T-helper 1 cell (primary cell): ENCODE results near the gene HLF.

Source experiments
- DNase-seq, 5 donors: peaks; one replicate each; pipeline ENCODE4 v3.0.0-alpha.2; 2012 to 2020

The HLF gene

DNA sequence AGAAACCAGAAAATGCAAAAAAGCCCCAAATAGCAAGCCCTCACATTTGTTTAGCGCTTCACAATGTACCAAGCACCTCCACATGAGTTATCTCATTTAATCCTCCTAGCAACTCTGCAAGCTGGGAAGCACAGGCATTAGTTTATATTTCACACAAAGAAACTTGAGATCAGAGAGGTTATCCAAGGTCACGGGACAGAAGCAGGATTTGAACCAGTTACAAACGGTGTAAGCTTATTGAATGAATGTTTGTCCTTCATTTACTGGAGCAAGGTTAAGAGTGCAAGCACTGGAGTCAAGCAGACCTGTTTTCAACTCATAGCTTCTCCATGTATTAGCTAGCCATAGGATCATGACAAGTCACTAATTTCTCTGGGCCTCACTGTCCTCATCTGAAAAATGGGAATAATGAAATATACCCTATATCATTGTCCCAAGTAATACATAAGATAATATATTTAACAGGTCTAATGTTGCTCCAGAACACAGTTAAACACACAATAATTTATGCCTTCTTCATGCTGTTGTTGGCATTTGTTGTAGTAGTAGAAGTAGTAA is 6.1 kb upstream of the HLF start:
- DNase-seq, result no peak

GRCh38 chr17:55259684-55260111 is 5.1 kb upstream of the HLF start:
- DNase-seq, result no peak

GRCh38 chr17:55261311-55261710 is 3.4 kb upstream of the HLF start:
- DNase-seq, result no peak

DNA sequence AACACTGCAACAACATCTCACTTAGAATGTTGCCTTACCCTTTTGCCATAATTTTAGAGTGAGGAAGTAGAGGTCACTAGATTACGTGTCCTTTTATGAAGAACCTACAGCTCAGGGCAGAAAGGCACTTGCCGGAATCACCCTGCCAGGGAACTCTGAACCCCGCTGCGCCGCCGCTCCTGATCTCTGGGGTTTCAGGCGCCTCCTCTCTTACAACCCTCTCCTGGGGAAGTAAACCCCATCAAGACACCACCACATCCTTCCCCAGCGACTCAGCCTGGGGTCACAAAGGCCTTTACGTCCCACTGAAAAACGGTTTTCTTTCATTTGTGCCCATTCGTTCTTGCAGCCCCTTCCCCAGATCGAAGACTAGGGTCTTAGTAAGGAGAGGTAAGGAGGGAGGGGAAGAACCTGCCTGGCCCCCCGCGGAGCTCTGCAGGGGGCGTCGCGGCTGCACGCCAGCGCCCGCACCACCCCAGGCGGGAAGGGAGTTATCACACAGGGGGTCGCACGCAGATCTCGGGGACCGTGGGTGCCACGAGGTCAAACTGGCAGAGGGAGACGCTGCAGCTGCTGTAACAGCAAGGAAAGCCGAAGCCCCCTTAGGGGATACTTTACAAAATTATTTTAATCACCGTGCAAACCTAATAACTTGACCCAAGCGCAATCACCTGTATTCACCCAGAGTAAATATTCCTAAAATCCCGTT is 1.0 kb upstream of the HLF start:
- DNase-seq, result no peak

- no peak for DNase-seq
Observed at GRCh38 chr17:55264278-55264644, 499 bp upstream of the HLF start.

GRCh38 chr17:55265311-55266021 is 706 bp downstream of the HLF start:
- no peak for DNase-seq

GRCh38 chr17:55266051-55266957 is 1.5 kb downstream of the HLF start:
- no peak for DNase-seq

DNA sequence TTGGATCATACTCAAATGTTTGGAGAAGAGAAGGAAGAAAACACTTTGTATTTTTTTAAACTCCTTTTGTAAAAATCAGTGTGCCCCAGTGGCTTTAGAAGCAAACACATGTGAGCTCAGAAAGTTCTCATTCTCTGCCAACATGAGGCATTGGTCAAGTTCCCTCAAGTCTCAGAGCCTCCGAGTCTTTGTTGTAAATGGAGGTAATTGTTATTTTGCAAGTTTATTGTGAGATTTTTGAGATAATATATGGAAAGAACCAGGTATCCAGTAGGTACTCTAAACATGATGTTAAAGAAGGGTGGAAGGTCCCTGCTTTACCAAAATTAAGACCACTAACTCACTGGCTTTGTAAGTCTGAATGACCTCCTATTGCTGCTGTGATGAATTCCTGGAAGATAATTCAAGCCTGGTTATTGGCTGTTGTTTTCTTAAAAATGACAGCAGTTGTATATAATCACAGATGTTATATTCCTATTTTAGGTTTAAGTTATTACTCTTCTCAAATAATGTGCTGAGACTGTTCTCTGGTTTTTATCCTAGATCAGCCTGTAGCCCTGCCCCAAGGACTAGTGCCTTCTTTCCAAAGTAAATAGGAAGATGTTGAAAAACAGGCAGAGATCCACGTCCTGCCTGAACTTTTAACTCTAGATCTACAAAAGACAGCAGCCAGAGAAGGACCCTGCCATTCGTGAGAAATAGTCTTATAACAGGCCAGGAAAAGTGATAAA is 2.4 kb downstream of the HLF start:
- DNase-seq, result no peak

DNA sequence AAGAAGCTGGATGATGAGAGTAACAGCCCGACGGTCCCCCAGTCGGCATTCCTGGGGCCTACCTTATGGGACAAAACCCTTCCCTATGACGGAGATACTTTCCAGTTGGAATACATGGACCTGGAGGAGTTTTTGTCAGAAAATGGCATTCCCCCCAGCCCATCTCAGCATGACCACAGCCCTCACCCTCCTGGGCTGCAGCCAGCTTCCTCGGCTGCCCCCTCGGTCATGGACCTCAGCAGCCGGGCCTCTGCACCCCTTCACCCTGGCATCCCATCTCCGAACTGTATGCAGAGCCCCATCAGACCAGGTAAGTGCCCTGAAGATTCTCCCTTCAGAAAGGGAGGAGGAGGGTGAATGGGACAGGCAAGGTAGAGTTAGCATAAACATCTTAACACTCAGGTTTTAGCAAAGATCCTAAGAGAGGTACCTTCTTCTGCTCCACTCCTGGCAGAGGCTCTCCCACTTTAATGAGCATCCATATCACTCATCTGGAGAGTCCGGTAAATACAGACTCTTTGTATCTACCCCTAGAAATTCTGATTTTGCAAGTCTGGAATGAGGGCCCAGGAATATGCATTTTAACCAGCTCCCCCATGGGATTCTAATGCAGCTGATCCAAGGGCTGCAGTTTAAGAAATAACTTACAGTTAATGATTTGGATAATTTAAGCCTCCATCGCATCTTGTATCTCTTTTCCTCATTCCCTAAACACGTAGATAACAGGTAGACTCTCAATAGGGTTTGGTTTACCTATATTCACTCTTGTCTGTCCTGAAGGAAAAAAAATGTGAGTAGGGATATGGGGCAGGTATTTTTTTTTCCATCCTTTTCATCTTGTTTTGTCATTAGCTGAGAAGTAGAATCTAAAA is 3.3 kb downstream of the HLF start:
- DNase-seq, result no peak

GRCh38 chr17:55268649-55269480 is 4.1 kb downstream of the HLF start:
- DNase-seq, result no peak

GRCh38 chr17:55269894-55270293 is 5.1 kb downstream of the HLF start:
- no peak for DNase-seq

DNA sequence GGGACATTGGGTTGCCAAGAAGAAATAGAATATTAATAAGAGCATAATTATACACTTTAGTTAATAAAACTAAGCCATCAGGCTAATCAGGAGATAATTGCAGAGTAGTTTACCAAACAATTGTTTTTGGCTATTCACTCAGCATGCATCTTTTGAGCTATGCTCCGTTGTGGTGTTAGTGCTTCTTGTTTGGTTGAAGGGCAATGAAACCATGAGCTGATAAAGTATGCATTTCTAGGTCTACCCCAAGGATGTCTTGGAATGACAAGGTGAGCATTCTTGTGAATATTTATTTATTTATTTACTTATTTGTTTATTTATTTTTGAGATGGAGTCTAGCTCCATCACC is 6.4 kb downstream of the HLF start:
- DNase-seq, result no peak

DNA sequence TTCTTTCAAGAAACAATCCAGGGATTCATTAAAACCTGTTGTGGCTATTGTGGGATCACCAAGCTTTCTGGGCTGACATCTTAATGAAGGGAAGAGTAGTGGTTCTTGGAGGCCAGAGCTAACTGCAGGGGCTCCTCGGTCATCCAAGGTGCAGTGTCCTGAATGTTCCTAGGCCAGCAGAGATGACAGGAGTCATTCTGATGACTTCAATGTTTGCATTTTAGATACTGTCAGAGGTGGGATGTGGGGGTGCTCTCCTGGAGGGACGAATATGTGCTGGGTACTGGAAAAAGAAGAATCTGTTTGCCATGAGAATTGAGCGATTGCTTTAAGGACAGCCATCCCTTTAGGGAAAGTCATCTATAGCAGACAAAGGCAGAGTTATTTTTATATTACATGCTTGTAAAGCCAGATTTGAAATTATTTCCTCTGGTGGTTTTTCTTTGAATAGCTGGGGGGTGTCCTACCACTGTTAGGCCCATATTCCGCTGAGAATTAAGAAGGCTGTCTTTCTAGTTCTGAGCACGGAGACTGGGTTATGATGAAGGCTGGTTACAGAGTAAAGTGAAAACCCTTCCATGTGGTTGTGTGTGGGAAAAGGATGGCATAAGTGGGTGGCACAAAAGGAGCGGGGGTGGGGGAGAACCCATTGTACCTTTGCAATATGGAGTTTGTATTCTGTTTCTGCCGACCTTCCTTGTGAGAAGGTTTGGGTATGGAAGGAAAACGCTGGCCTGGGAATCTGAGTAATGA is 7.4 kb downstream of the HLF start:
- no peak for DNase-seq

DNA sequence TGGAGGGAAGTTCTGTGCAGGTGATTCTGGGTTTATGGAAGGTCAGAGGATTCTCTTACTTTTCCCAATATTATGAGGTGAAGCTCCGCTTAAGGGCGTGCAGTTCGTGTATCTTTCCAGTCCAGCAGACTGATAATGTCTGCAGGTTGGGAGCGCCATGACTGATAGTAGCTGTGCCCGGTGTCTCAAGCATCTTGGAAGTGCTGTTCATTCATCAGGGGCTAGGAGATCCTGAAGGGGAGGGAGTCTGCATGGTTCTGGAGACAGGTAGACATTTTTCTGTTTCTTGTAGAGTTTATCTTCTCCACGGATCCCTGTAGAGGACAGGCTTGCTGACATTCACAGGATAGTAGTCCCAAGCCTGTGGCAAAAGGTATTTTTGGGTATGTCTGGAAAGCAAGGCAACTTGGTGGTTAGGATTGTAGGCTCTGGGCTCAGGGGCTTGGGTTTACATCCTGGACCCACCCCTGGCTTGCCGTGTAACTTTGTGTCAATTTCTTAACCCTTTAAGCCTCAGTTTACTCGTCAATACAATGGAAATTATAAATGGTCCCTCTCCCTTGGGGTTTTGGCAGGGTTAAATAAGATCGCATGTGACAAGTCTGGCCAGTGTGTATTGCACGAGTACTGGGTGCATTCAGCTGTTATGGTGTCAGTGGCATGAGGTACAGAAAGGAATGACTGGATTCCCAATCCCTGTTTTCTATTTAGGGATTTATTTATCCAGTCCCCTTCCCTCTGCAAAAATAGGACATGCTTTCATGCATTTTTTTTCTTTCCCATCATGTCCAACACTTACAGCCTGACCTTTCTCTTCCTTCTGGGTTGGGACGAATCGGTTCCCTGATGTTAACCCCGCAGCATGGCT is 8.2 kb downstream of the HLF start:
- DNase-seq, result no peak

GRCh38 chr17:55273579-55274354 is 9.0 kb downstream of the HLF start:
- DNase-seq, result no peak

DNA sequence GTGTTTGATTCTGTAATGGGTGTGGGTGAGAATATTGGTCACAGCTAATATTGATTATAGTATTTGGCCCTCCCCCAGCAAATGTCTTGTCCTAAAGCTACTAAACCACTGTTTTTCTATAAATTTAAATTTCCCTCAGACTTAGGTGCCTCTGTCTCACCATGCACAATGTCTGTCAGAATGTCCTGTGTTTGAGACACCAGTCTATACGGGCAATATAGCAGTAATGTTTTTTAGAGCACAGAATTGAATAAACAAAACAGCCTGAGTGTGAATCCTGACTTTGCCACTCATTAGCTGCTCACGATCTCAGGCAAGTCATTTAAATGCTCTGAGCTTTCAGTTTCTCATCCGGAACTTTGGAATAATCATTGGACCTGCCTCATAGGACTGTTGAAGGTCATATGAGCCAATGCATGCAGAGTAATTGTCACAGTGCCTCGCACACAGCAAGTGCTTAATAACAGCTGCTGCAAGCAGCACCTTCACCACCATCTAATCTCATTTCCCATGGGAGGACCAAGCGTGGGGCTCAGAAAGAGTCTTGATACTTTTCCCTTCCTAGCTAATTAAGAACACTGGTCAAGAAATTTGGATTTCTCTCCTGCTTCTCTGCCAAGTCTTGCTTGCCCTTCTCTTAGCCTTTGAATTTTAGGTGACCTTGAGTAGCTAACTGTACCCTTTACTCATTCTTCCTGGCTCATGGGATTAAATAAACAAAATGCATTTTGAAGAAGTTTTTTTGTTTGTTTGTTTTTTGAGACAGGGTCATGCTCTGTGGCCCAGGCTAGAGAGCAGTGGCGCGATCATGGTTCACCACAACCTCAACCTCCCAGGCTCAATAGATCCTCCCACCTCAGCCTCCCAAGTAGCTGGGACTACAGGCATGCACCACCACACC is 9.8 kb downstream of the HLF start:
- no peak for DNase-seq
